ENCODE results near the gene RADIL. TPM values are rescaled to one million over a fixed set of nuclear protein-coding genes. Genes with fewer than 3 reads are reported as not detected.

Gene RADIL
- total RNA-seq, 6 donors from 2014 or later: 7.9 to 42.8 (median 13.0) TPM

DNA sequence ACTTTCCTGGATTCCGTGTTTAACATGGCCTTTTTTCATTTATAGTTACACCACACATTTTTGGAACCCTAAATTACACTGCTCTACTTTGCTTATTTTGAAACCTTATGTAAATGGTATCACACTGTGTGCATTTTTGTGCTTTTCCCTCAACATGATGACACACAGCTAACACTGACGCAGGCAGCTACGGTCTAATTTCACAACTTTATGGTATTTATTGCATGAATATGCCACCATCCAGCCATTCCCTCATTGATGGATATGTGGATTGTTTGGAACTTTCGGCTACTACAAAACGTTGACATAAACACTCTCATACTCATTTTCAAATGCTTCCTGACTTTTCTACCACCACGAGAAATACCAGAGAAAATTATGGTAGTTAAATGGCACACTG is 28.6 kb downstream of the RADIL start:
- no peaks in the 10 kb centered on the region for H3K36me3 ChIP-seq
- H3K27me3 ChIP-seq: no peaks in the 10 kb centered on the region
- no peaks in the 10 kb centered on the region for H3K9me3 ChIP-seq
- ATAC-seq (ENCODE audit: low FRiP score in 2 of 2) (no peak), DNase-seq (no peak)
- no peak overlapping the region for H3K27ac ChIP-seq
- H3K4me3 ChIP-seq: no peak overlapping the region
- TF ChIP-seq POLR2AphosphoS5 (IDR thresholded peaks at IDR 0.05) (no peak), POLR2A (IDR thresholded peaks at IDR 0.05) (no peak), EP300 (IDR thresholded peaks at IDR 0.05) (no peak)
- TF ChIP-seq, protein P1, sequence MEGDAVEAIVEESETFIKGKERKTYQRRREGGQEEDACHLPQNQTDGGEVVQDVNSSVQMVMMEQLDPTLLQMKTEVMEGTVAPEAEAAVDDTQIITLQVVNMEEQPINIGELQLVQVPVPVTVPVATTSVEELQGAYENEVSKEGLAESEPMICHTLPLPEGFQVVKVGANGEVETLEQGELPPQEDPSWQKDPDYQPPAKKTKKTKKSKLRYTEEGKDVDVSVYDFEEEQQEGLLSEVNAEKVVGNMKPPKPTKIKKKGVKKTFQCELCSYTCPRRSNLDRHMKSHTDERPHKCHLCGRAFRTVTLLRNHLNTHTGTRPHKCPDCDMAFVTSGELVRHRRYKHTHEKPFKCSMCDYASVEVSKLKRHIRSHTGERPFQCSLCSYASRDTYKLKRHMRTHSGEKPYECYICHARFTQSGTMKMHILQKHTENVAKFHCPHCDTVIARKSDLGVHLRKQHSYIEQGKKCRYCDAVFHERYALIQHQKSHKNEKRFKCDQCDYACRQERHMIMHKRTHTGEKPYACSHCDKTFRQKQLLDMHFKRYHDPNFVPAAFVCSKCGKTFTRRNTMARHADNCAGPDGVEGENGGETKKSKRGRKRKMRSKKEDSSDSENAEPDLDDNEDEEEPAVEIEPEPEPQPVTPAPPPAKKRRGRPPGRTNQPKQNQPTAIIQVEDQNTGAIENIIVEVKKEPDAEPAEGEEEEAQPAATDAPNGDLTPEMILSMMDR (IDR thresholded peaks at IDR 0.05): no peak
- WGBS, 2 donors: 79 to 83% methylated on average over 6 of the region's 6 CpGs
- peaks cover 0 to 9% (median 0%) of the 10 kb centered on the region in 4 donors for H3K4me1 ChIP-seq

DNA sequence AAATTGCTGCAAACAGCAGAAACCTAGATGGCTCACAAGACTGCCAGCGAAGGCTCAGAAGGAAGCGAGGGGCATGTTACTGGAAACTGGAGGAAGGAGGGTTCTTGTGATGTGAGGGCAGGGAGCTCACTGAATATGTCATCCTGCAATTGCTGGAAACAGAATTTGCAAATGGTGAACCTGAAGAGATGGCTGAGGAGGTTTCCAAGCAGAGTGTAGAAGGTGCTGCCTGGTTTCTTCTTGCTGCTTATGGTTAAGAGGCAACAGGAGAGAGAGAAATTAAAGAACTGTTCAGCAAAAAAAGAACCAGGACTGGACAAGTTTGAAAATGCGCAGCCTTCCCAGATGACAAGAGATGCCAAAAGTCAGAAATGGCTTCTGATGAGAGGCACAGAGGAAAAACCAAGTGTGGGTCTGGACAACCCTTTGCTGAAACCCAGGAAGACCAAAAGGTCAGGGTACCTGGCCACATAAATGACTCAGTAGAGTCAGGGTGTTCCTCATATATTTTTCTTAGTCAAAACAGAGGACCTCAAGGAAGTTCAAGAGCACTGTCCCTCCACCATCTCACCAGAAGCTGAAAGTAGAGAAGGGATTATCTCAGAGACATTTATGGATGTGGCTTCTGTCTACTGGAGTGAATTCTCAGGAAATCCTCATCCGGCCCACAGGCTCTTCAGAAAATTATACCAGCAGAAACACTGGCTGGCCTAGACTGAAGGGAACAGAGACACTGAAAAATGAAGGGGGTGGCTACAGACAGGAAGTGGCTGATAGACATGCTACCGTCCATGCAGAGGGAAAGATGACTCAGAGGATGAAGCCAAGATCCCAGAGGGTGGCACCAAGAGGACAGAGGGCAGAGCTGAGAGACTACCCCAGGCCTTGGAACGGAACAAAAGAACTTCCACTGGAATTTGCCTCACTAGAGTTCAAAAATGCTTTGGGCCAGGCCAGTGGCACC is 31.8 kb downstream of the RADIL start:
- WGBS, 2 donors: 74 to 79% methylated on average over 6 of the region's 6 CpGs
- no peak for DNase-seq
- Histone ChIP-seq H3K9me3 (no peaks in the 10 kb centered on the region), H3K27ac (peak overlapping the region in 2 of 4 donors; percentile 24 to 30), H3K4me1 (peaks cover 0 to 7% (median 2%) of the 10 kb centered on the region in 4 donors), H3K27me3 (no peaks in the 10 kb centered on the region), H3K4me3 (no peak overlapping the region), H3K36me3 (no peaks in the 10 kb centered on the region)
- no peak for ATAC-seq (ENCODE audit: low FRiP score in 2 of 2)
- TF ChIP-seq POLR2AphosphoS5 (IDR thresholded peaks at IDR 0.05) (no peak), POLR2A (IDR thresholded peaks at IDR 0.05) (no peak), EP300 (IDR thresholded peaks at IDR 0.05) (no peak)
- TF ChIP-seq, protein P1 (IDR thresholded peaks at IDR 0.05): no peak

DNA sequence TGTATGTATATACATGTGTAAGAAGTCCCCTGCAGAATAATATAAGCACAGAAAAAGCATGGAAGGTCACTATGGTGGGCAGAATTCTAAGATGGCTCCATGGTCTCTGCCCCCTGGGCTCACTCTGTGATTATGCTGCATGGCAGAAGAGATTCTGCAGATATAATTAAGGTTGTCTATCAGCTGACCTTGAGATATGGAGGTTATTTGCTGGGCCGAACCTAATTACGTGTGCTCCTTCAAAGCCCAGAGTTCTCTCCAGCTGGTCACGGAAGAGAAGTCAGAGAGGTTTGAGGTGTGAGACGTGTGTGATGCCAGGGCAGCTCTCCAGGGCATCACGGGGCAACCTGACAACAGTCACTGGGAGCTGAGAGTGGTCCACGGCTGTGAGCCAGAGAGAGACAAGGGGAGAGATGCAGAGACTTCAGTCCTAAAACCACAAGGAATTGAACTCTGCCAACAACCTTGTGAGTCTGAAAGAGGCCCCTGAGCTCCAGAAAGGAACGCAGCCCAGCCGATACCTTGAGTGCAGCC is 33.2 kb downstream of the RADIL start:
- TF ChIP-seq EP300 (IDR thresholded peaks at IDR 0.05) (no peak), POLR2A (IDR thresholded peaks at IDR 0.05) (no peak), POLR2AphosphoS5 (IDR thresholded peaks at IDR 0.05) (no peak)
- TF ChIP-seq, protein P1 (IDR thresholded peaks at IDR 0.05): no peak
- peaks cover 0 to 5% (median 0%) of the 10 kb centered on the region in 4 donors for H3K4me1 ChIP-seq
- H3K36me3 ChIP-seq: no peaks in the 10 kb centered on the region
- H3K4me3 ChIP-seq: no peak overlapping the region
- 91 to 96% methylated on average over 8 of the region's 8 CpGs for WGBS, 2 donors
- H3K27ac ChIP-seq: no peak overlapping the region
- no peak for DNase-seq
- no peaks in the 10 kb centered on the region for H3K27me3 ChIP-seq
- H3K9me3 ChIP-seq: no peaks in the 10 kb centered on the region
- no peak for ATAC-seq (ENCODE audit: low FRiP score in 2 of 2)

DNA sequence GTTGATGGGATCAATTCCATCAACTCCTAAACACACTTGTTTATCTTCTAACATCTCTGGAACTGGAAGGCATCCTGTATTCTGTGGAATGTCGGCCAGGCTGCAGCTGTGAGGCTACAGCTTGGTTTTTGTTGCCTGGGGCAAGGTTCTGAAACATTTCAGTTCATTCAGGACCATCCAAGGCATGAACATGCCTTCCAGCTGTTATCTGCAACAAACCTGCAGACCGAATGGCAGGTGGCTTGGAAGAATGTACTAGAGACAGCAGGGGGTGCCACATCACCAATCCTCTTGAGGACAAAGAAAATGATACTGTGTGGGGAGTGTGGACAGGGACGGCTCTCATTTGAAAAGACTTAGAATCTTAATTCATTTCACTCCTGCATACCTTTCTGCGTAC is 34.1 kb downstream of the RADIL start:
- Histone ChIP-seq H3K27ac (no peak overlapping the region), H3K27me3 (no peaks in the 10 kb centered on the region), H3K36me3 (no peaks in the 10 kb centered on the region), H3K4me1 (peaks cover 0 to 5% (median 0%) of the 10 kb centered on the region in 4 donors), H3K9me3 (no peaks in the 10 kb centered on the region), H3K4me3 (no peak overlapping the region)
- WGBS, 2 donors: 31 to 32% methylated on average over 4 of the region's 4 CpGs
- no peak for ATAC-seq (ENCODE audit: low FRiP score in 2 of 2)
- TF ChIP-seq, protein P1 (IDR thresholded peaks at IDR 0.05): peak in 5 of 6 experiments; percentile 29 to 50 (median 43)
- no peak for TF ChIP-seq POLR2A (IDR thresholded peaks at IDR 0.05)
- no peak for TF ChIP-seq EP300 (IDR thresholded peaks at IDR 0.05)
- no peak for TF ChIP-seq POLR2AphosphoS5 (IDR thresholded peaks at IDR 0.05)
- DNase-seq: peak in 1 of 2 donors; percentile 48

Data from upper lobe of left lung (tissue), 6 donors.